ENCODE data around the gene ARHGEF28.
A peak's percentile ranks its signal among the peaks of the same experiment; 100 is the strongest.

Gene ARHGEF28

GRCh38 chr5:73740274-73740790, 114.3 kb downstream of the ARHGEF28 start:
- DNase-seq (ENCODE audit: low read depth, low spot score), result no peak

GRCh38 chr5:73743161-73743560, 117.2 kb downstream of the ARHGEF28 start:
- DNase-seq (ENCODE audit: low read depth, low spot score), result no peak

- DNase-seq (ENCODE audit: low read depth, low spot score), result no peak
Measured at GRCh38 chr5:73745836-73746235, 119.8 kb downstream of the ARHGEF28 start.

GRCh38 chr5:73746608-73747007, 120.6 kb downstream of the ARHGEF28 start:
- no peak for DNase-seq (ENCODE audit: low read depth, low spot score)

- DNase-seq (ENCODE audit: low read depth, low spot score), result no peak
Measured at GRCh38 chr5:73747696-73748380, 121.8 kb downstream of the ARHGEF28 start.

- peak; percentile 45 for DNase-seq (ENCODE audit: low read depth, low spot score)
Measured at GRCh38 chr5:73748510-73749400, 122.8 kb downstream of the ARHGEF28 start.

- no peak for DNase-seq (ENCODE audit: low read depth, low spot score)
Measured at GRCh38 chr5:73749485-73750270, 123.7 kb downstream of the ARHGEF28 start.

GRCh38 chr5:73751254-73751914, 125.4 kb downstream of the ARHGEF28 start:
- no peak for DNase-seq (ENCODE audit: low read depth, low spot score)

GRCh38 chr5:73754254-73754653, 128.3 kb downstream of the ARHGEF28 start:
- DNase-seq (ENCODE audit: low read depth, low spot score), result no peak

- DNase-seq (ENCODE audit: low read depth, low spot score), result no peak
Measured at GRCh38 chr5:73757416-73757815, 131.4 kb downstream of the ARHGEF28 start.

- no peak for DNase-seq (ENCODE audit: low read depth, low spot score)
Measured at GRCh38 chr5:73759771-73760170, 133.8 kb downstream of the ARHGEF28 start.

GRCh38 chr5:73763300-73764032, 137.5 kb downstream of the ARHGEF28 start:
- no peak for DNase-seq (ENCODE audit: low read depth, low spot score)

- no peak for DNase-seq (ENCODE audit: low read depth, low spot score)
Measured at GRCh38 chr5:73764586-73764985, 138.6 kb downstream of the ARHGEF28 start.

GRCh38 chr5:73764996-73765395, 139.0 kb downstream of the ARHGEF28 start:
- DNase-seq (ENCODE audit: low read depth, low spot score), result no peak

GRCh38 chr5:73766902-73767301, 140.9 kb downstream of the ARHGEF28 start:
- no peak for DNase-seq (ENCODE audit: low read depth, low spot score)

GRCh38 chr5:73770172-73771025, 144.4 kb downstream of the ARHGEF28 start:
- peak; percentile 70 for DNase-seq (ENCODE audit: low read depth, low spot score)

- DNase-seq (ENCODE audit: low read depth, low spot score), result no peak
Measured at GRCh38 chr5:73774924-73775323, 148.9 kb downstream of the ARHGEF28 start.

GRCh38 chr5:73776405-73776804, 150.4 kb downstream of the ARHGEF28 start:
- no peak for DNase-seq (ENCODE audit: low read depth, low spot score)

GRCh38 chr5:73777192-73777591, 151.2 kb downstream of the ARHGEF28 start:
- DNase-seq (ENCODE audit: low read depth, low spot score), result no peak
